Body of pancreas (tissue), 4 donors: ENCODE results near the gene BSDC1. TPM values are rescaled to one million over a fixed set of nuclear protein-coding genes. Genes with fewer than 3 reads are reported as not detected.
"Not testable (repeated sequence)": the region's sequence is repeated elsewhere in the genome, so short reads cannot be mapped to it uniquely, and the experiment has no call there.

Source experiments
- ATAC-seq: fragments of 150-250 bp; one replicate; pipeline ENCODE4 v1.9.1; 2016
- DNase-seq, 4 donors: peaks; one replicate each; pipeline ENCODE4 v3.0.0-alpha.2; 2019
- H3K27ac ChIP-seq, 4 donors: fragments of 200-600 bp; sonication (generic); 1 replicate in 3 of 4; 2 replicates in 1 of 4; pipeline versions ENCODE4 v1.5.1 to v1.6.1; 2016 to 2019; ENCODE audit warnings: mild to moderate bottlenecking in 1 of 4, mixed read lengths in 1 of 4, moderate library complexity in 1 of 4
- H3K27me3 ChIP-seq, 2 donors: fragments of 200-600 bp; sonication (generic); one replicate each; pipeline ENCODE4 v1.6.0; 2016; ENCODE audit warnings: mild to moderate bottlenecking in 1 of 2
- H3K36me3 ChIP-seq, 2 donors: fragments of 200-600 bp; sonication (generic); replicated peaks in 1 of 2; 2 replicates each; pipeline ENCODE4 v1.5.1; 2016; ENCODE audit warnings: low read depth in 2 of 2; ENCODE audit not compliant: insufficient read depth in 1 of 2
- H3K4me1 ChIP-seq: fragments of 200-600 bp; sonication (generic); one replicate; pipeline ENCODE4 v1.6.0; 2016
- H3K4me3 ChIP-seq, 2 donors: fragments of 200-600 bp; sonication (generic); 1 replicate in 1 of 2; 2 replicates in 1 of 2; pipeline ENCODE4 v1.5.1; 2016 to 2019
- H3K9me3 ChIP-seq, 3 donors: fragments of 200-600 bp; sonication (generic); 1 replicate in 2 of 3; 2 replicates in 1 of 3; pipeline ENCODE4 v1.5.1; 2016
- CTCF ChIP-seq, 7 experiments: fragments of 450-650 bp in 4 of 7; fragments of 200-600 bp in 3 of 7; sonication (generic) in 3 of 7; IDR thresholded peaks; one replicate each; pipeline ENCODE4 v1.5.1; 2016 to 2019; ENCODE audit warnings: antibody characterized with exemption in 7 of 7
- POLR2A ChIP-seq, 3 donors: fragments of 450-650 bp; IDR thresholded peaks; one replicate each; pipeline ENCODE4 v1.6.1; 2016; ENCODE audit warnings: antibody characterized with exemption in 3 of 3, mild to moderate bottlenecking in 2 of 3
- WGBS, 2 donors: methylation state at CpG; one replicate each; pipeline ENCODE4 v1.1.5; 2017; 5-methylcytosine and 5-hydroxymethylcytosine counted together
- intact Hi-C: fragments of 100-400 bp; cut with DNase I; formaldehyde crosslinking; loops from one replicate; pipeline ENCODE4 v1.15.1; 2023
- total RNA-seq, 2 donors: library from RNA; depleted of rRNA; stranded (reverse); fragments of >200 nt; gene quantifications; one replicate each; pipeline ENCODE4 v1.1.0, GENCODE V29; 2016

BSDC1 gene
- total RNA-seq, 2 donors from 2014 or later: 53.2 to 83.7 TPM

GRCh38 chr1:32361308-32361673, 33.0 kb downstream of the BSDC1 start:
- intact Hi-C loops: no loop called here
- no peaks in the 10 kb centered on the region for H3K27me3 ChIP-seq
- no peak overlapping the region for H3K27ac ChIP-seq
- TF ChIP-seq POLR2A (IDR thresholded peaks at IDR 0.05): no peak
- TF ChIP-seq CTCF (IDR thresholded peaks at IDR 0.05): no peak
- peak; percentile 3 for ATAC-seq
- H3K4me3 ChIP-seq: no peak overlapping the region
- peaks cover 0 to 8% of the 10 kb centered on the region in 2 donors for H3K36me3 ChIP-seq
- peaks cover 16% of the 10 kb centered on the region for H3K4me1 ChIP-seq
- 49 to 90% methylated on average over 6 to 23 of the region's 35 CpGs for WGBS, 2 donors
- DNase-seq: no peak
- no peaks in the 10 kb centered on the region for H3K9me3 ChIP-seq

- TF ChIP-seq CTCF (IDR thresholded peaks at IDR 0.05): no peak
- TF ChIP-seq POLR2A (IDR thresholded peaks at IDR 0.05): no peak
- Histone ChIP-seq H3K27me3 (no peaks in the 10 kb centered on the region), H3K4me3 (no peak overlapping the region), H3K4me1 (peaks cover 30% of the 10 kb centered on the region), H3K9me3 (no peaks in the 10 kb centered on the region), H3K27ac (no peak overlapping the region), H3K36me3 (no peaks in the 10 kb centered on the region)
- intact Hi-C loops: no loop called here
- DNase-seq (no peak), ATAC-seq (no peak)
- WGBS, 2 donors: 42 to 50% methylated on average over 3 of the region's 3 CpGs
Observed at GRCh38 chr1:32358435-32358834, 35.8 kb downstream of the BSDC1 start.

GRCh38 chr1:32357614-32358013, 36.6 kb downstream of the BSDC1 start:
- 75 to 80% methylated on average over 6 of the region's 6 CpGs for WGBS, 2 donors

GRCh38 chr1:32356478-32356877, 37.8 kb downstream of the BSDC1 start:
- no peak for ATAC-seq
- peaks cover 35% of the 10 kb centered on the region for H3K4me1 ChIP-seq
- H3K4me3 ChIP-seq: no peak overlapping the region
- no peak overlapping the region for H3K27ac ChIP-seq
- WGBS, 2 donors: 100% methylated on average over 1 of the region's 1 CpG
- H3K36me3 ChIP-seq: no peaks in the 10 kb centered on the region
- no peaks in the 10 kb centered on the region for H3K27me3 ChIP-seq
- intact Hi-C loops: no loop called here
- no peak for TF ChIP-seq CTCF (IDR thresholded peaks at IDR 0.05)
- no peak for TF ChIP-seq POLR2A (IDR thresholded peaks at IDR 0.05)
- no peak for DNase-seq
- no peaks in the 10 kb centered on the region for H3K9me3 ChIP-seq

More at GRCh38 chr1:32357614-32358013, 36.6 kb downstream of the BSDC1 start:
- Histone ChIP-seq H3K27me3 (no peaks in the 10 kb centered on the region), H3K9me3 (no peaks in the 10 kb centered on the region), H3K36me3 (no peaks in the 10 kb centered on the region), H3K4me1 (peaks cover 37% of the 10 kb centered on the region), H3K4me3 (no peak overlapping the region), H3K27ac (no peak overlapping the region)
- intact Hi-C loops: no loop called here
- DNase-seq (no peak), ATAC-seq (no peak)
- TF ChIP-seq POLR2A (IDR thresholded peaks at IDR 0.05): no peak

GRCh38 chr1:32355778-32356177, 38.5 kb downstream of the BSDC1 start:
- not testable (repeated sequence) for DNase-seq
- WGBS, 2 donors: 90 to 93% methylated on average over 4 to 6 of the region's 6 CpGs

GRCh38 chr1:32353886-32354570, 40.2 kb downstream of the BSDC1 start:
- no peaks in the 10 kb centered on the region for H3K9me3 ChIP-seq
- H3K4me3 ChIP-seq: no peak overlapping the region
- H3K27me3 ChIP-seq: no peaks in the 10 kb centered on the region
- ATAC-seq (no peak), DNase-seq (peak in 3 of 4 donors; percentile 36 to 52 (median 42))
- intact Hi-C loops: no loop called here
- TF ChIP-seq POLR2A (IDR thresholded peaks at IDR 0.05) (no peak), CTCF (IDR thresholded peaks at IDR 0.05) (no peak)
- no peaks in the 10 kb centered on the region for H3K36me3 ChIP-seq
- H3K4me1 ChIP-seq: peaks cover 37% of the 10 kb centered on the region
- peak overlapping the region in 2 of 4 donors; percentile 18 to 96 for H3K27ac ChIP-seq
- WGBS, 2 donors: 46 to 48% methylated on average over 2 of the region's 2 CpGs

More at GRCh38 chr1:32355778-32356177, 38.5 kb downstream of the BSDC1 start:
- ATAC-seq, H3K27ac ChIP-seq, intact Hi-C loops, H3K27me3 ChIP-seq, H3K4me3 ChIP-seq, H3K9me3 ChIP-seq, H3K36me3 ChIP-seq: not testable (repeated sequence)
- peaks cover 35% of the 10 kb centered on the region for H3K4me1 ChIP-seq
